Stimulated activated CD8-positive, alpha-beta memory T cell treated with anti-CD3 and anti-CD28 coated beads, Interleukin-15, amount 100 ng/mL, for 4 hours (primary cell): ENCODE data around the gene VPS41.

ENCODE experiments used
- DNase-seq, 2 donors: peaks; one replicate each; pipeline ENCODE4 v3.0.0-alpha.2; 2020; ENCODE audit warnings: low read depth in 2 of 2

Gene VPS41

GRCh38 chr7:38728145-38728544, 180.8 kb downstream of the VPS41 start:
- no peak for DNase-seq

DNA sequence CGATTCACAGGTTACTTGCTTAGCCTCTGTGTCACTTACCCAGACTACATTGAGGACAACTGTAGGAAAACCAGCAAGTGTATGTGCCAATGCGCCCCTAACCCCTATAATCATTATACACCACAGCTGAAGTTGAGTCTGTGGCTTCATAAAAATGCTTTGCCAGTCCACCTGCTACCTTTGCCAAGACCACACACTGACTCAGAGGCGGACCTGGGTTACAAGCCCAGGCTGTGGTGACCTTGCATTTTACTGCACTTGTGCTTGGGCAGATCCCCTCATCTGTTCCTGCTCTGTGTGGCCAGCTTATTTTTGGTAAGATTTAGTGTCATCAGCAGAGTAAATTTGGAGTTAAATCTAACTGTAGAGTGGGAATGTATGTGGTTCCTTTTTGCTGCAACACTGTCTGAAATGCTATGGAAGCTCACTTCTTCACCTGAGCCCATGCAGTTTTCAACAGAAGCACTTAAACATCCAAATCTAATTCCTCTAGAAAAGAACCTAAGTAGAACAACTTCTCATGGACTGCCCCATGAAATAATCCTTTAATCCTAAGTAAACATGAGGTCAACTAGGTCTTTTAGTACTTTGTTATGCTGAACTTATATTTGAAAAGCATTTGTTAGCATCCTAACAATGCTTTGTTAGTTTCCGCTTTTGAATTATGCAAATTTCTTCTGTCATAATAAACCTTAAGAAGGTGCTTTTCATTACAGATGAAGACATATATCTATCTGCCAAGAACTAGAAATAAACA, 181.6 kb downstream of the VPS41 start:
- DNase-seq: no peak

GRCh38 chr7:38723327-38723726, 185.7 kb downstream of the VPS41 start:
- DNase-seq: no peak

GRCh38 chr7:38716397-38716796, 192.6 kb downstream of the VPS41 start:
- no peak for DNase-seq

GRCh38 chr7:38709123-38709522, 199.9 kb downstream of the VPS41 start:
- no peak for DNase-seq

DNA sequence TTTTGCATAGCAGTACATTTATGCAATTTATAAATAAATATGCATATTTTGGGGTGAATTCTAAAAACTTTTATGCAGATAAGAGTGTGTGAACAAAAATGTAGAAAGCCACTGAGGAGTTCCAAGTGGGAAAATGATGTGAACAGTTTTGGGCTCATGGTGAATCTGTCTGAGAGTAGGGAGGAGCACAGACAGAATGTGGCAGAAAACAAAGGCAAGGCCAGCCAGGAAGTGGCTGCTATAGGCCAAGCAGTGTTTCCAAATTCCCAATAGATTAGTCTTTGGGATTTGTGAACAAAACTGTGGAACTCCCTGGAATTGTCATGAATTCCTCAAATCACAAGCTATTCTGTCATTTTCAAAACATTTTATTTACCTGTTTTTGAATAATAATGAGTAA, 204.2 kb downstream of the VPS41 start:
- no peak for DNase-seq

DNA sequence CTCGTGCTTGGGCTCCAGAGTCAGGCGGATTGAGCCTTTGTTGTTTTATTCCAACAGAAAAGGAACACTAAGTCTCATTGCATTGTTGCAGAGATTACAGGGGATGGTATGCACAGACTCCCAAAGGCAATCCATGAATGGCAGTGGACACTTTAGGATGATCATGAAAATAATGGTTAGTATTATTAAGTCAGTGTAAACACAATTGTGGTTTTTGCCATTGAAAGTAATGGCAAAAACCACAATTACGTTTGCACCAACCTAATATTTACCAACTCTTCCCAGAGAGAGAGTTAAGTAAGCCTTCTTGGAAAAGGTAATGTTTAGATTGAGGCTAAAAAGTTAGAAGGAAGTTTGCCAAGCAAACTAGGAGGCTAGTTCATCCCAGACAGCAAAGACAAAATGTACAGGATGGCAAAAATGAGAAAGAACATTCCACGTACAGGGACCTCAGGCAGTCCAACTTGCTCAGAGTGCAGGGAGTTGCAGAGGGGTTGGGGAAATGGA, 204.9 kb downstream of the VPS41 start:
- DNase-seq: no peak

GRCh38 chr7:38703093-38703492, 205.9 kb downstream of the VPS41 start:
- no peak for DNase-seq

DNA sequence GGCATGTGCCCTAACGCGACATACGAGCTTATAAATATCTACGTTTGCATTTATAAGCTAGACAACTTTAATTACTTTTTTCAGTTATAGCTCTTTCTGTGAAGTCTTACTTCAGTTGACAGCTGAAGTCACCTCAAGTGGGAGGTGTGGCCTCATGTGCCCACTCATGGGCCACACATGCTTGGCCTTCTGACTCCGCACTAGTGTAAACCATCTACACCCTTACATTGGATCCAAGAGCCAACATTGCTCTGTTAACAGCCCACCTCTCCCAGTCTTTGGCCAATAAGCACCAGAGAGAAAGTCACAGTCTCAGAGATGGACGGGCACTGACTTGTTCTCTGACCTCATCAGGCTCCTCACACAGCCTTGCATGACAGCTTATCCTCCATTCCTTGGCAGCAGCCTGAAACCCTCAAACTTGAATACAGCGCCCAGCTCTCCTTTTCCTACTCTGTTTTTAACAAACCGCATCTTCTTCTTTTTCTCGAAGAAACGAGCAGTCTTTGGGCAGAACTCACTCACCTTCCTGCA, 206.9 kb downstream of the VPS41 start:
- DNase-seq: no peak

- DNase-seq: no peak
Observed at GRCh38 chr7:38700116-38700515, 208.9 kb downstream of the VPS41 start.

- no peak for DNase-seq
Observed at GRCh38 chr7:38699471-38699870, 209.5 kb downstream of the VPS41 start.

DNA sequence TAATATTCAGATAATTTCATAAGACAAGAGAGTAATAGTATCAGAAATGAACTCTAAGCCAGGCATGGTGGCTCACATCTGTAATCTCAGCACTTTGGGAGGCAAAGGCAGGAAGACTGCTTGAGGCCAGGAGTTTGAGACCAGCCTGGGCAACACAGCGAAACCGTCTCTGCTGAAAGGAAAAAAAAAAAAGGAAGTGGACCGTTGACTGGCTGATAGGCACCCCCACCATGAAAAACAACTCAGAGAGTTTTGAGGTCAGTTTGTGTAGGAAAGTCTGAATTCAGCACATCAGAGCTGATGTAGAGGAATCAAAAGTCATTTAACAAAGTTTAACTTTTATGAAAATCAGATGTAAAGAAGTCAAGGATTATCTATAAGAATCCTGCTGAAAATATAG, 214.7 kb downstream of the VPS41 start:
- no peak for DNase-seq

- no peak for DNase-seq
Observed at GRCh38 chr7:38686888-38687287, 222.1 kb downstream of the VPS41 start.

DNA sequence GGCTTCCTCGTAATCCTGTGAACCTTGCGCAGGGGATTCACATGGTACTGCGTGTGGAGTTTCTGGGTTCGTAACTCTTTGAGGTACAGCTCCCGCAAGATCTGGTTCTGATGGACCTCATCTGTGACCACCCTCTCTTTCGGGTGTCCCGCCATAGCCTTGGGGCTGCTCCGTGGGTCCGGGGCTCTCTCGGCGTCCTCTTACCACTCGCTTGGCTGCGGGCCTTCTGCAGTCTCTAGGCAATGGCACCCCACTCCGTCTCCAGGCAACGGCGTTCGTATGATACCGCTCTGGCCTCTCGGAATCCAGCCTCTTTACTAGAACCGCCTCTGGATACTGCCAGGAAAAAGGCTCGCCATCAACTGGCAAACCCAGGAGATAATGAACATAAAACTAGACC, 223.1 kb downstream of the VPS41 start:
- no peak for DNase-seq

DNA sequence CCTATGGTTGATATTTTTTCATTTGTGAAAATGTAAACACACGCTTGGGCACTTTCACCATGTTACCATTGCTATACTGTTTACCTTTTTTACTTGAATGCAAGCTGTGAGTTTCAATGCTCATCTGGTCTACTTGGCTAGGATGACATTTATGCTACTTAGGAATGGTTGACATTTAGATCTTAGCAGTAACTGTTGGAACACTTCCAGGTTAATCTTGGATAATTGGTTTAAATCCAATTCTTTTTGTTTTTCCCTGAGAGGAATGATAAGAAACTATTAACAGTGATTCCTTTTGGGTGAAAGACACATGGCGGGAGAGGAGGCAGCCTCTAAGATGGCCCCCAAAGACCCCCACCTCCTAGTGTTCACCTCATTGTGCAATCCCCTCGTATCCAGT, 226.4 kb downstream of the VPS41 start:
- no peak for DNase-seq

DNA sequence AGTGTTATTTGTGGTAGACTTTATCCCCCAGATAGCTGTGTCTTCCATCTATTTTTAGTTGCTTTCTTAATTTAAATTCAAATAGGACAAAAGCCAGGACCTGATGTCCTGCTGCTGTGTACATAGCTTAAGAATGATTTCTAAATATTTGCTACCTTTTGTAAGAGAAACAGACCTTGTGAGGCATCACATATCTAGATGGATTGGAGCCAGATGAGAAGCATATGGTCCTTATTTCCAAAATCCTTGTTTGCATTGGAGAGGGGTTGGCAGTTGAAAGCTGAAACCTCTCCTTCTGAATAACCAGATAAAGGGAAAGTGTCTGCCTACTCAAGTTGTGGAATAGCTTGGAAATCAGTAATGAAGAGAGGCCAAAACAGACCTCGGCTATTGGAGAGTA, 227.1 kb downstream of the VPS41 start:
- DNase-seq: no peak

DNA sequence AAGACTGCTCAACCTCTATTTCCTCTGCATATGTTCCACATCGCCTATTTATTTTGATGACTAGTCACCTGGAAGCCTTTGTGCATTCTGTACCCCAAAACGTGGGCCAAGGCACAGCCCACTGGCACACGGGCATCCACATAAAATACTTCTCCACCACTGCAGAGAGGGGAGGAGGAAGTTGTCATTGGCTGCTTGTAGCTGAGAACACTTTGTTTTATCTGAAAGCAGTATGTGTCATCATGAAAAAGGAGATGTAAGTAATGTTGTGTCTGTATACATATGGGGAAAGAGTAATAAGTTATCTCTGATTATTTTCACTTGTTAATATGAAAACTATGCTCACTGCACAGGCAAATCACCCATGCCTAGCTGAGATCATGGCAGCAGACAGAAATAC, 229.6 kb downstream of the VPS41 start:
- no peak for DNase-seq

DNA sequence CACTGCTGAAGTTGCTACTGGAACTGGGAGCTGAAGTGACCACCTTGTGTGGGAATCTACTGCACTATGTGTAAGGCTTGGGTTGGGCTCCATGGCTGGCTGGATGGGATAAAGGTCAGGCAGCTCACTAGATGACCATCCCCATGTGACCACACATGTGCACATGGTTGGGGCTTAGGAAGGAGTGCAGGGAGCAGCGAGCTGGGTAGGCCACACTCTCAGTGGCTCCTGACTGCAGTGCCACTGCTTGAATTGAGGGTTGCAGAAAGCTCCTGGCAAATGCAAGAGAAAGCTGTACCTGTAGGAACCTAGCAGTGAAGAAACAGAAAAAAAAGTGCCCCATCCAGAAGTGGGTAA, 230.3 kb downstream of the VPS41 start:
- no peak for DNase-seq

DNA sequence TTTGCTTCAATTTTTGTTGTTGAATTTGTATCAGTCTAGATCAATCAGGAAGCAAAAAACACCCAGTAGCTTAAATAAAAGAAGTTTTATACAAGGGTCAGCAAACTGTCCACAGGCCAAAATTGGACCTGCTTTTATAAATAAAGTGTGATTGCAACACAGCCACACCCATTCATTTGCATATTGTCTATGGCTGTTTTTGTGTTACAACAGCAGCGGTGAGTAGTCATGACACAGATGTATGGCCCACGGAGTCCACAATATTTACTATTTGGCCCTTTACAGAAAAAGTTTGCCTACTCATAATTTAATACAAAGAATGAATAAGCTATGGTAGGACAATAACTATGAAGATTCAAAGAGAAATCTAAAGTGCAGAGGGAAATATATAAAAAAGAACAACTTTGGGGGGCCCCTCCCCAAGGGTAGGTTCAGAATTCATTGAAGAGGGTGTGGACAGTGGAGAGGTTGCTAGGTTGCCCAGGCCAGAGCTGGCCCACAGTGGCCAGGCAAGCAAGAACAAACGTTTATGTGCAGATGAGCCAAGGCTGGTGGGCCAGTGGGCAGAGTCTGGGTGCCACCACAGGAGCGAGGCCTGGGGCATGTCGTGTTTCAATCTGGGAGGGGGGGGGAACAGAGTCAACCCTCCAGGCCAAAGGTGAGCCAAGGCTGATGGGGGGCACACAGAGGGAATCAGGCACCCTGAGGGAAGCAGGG, 230.9 kb downstream of the VPS41 start:
- no peak for DNase-seq

DNA sequence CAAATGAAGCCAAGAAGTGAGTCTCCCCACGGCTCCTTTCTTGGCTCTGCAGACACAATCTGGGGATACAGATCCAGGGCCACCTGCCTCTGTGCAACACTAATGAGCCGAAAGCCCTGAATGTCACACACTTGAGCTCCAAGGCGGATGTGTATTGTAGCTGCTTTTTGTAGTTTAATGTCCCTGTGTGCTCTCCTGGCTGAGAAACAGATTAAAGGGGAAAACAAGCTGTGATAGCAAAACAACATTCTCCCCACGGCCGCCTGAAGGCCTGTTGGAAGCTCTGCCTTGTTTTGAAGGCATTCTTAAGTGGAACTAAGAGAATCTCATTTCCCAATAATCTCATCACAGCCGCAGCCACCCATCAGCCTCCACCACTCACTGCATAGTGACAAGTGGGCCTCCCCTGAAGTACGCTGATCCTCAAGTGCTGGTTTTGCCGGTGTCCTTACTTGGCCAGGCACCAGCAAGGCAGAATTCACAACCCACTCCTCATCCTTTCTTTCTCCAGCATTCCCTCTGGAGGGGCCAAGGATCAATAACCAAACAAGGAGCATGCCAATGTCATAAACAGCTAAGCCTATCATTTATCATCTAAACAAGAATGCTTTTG, 233.4 kb downstream of the VPS41 start:
- no peak for DNase-seq

- no peak for DNase-seq
Observed at GRCh38 chr7:38674513-38674912, 234.5 kb downstream of the VPS41 start.

DNA sequence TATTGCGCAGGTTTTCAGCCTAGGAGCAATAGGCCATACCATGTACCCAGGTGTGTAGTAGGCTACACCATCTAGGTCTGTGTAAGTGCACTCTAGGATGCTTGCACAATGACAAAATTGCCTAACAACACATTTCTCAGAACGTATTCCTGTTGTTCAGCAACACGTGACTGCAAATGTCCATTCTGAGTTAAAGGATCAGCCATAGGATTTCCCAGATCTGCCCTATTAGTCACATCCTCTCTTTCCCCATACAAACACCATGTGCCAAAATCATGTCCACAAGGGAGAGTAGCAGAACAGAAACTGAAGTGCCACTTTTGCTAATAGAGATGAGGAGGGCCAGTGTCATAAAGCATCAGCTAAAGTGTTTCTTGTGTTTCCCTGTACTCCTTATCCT, 235.2 kb downstream of the VPS41 start:
- DNase-seq: no peak
